Activated naive CD4-positive, alpha-beta T cell treated with Interleukin-2 at 50 U/mL for 16 hours (primary cell): Measurements from ENCODE around the gene CTU2.

ENCODE experiments used
- DNase-seq: peaks from one replicate; pipeline ENCODE4 v3.0.0-alpha.2; 2020

The CTU2 gene

GRCh38 chr16:88747588-88748301 lies 41.4 kb downstream of the CTU2 start:
- peak; percentile 50 for DNase-seq

GRCh38 chr16:88748364-88748763 lies 42.1 kb downstream of the CTU2 start:
- DNase-seq: no peak

GRCh38 chr16:88749358-88749757 lies 43.1 kb downstream of the CTU2 start:
- DNase-seq: no peak

- no peak for DNase-seq
Measured at GRCh38 chr16:88750854-88751253, 44.6 kb downstream of the CTU2 start.

GRCh38 chr16:88752386-88753002 lies 46.2 kb downstream of the CTU2 start:
- DNase-seq: no peak

GRCh38 chr16:88753191-88753590 lies 46.9 kb downstream of the CTU2 start:
- DNase-seq: no peak

- DNase-seq: no peak
Measured at GRCh38 chr16:88753602-88754001, 47.3 kb downstream of the CTU2 start.

- DNase-seq: no peak
Measured at GRCh38 chr16:88754109-88754911, 48.0 kb downstream of the CTU2 start.

- DNase-seq: no peak
Measured at GRCh38 chr16:88754912-88755744, 48.8 kb downstream of the CTU2 start.

GRCh38 chr16:88755745-88756443 lies 49.6 kb downstream of the CTU2 start:
- DNase-seq: no peak

- no peak for DNase-seq
Measured at GRCh38 chr16:88758227-88758943, 52.1 kb downstream of the CTU2 start.

GRCh38 chr16:88758944-88759244 lies 52.6 kb downstream of the CTU2 start:
- no peak for DNase-seq

- peak; percentile 72 for DNase-seq
Measured at GRCh38 chr16:88759245-88759975, 53.1 kb downstream of the CTU2 start.

GRCh38 chr16:88759976-88760350 lies 53.7 kb downstream of the CTU2 start:
- no peak for DNase-seq

GRCh38 chr16:88760424-88761142 lies 54.3 kb downstream of the CTU2 start:
- no peak for DNase-seq

GRCh38 chr16:88761143-88761534 lies 54.8 kb downstream of the CTU2 start:
- no peak for DNase-seq

GRCh38 chr16:88761830-88762229 lies 55.5 kb downstream of the CTU2 start:
- no peak for DNase-seq

GRCh38 chr16:88762258-88762870 lies 56.1 kb downstream of the CTU2 start:
- DNase-seq: no peak

- DNase-seq: no peak
Measured at GRCh38 chr16:88762941-88763340, 56.6 kb downstream of the CTU2 start.

- DNase-seq: no peak
Measured at GRCh38 chr16:88763502-88764053, 57.3 kb downstream of the CTU2 start.
